Mesendoderm (in vitro differentiated cells): Measurements from ENCODE around the gene SDF4.
A peak's percentile ranks its signal among the peaks of the same experiment; 100 is the strongest.

ENCODE experiments used
- DNase-seq: peaks from one replicate; pipeline ENCODE4 v3.0.0; 2013
- H2AK5ac ChIP-seq: 2 replicates; pipeline ENCODE4 v1.6.1; 2013; ENCODE audit warnings: low read length, inconsistent platforms
- H2BK120ac ChIP-seq: 2 replicates; pipeline ENCODE4 v1.6.1; 2013; ENCODE audit warnings: low read depth, mild to moderate bottlenecking, low read length, moderate library complexity, mixed read lengths
- H2BK15ac ChIP-seq: replicated peaks from 2 replicates; pipeline ENCODE4 v1.6.1; 2013; ENCODE audit warnings: low read depth, mild to moderate bottlenecking, moderate library complexity
- H2BK5ac ChIP-seq: 2 replicates; pipeline ENCODE4 v1.6.1; 2013; ENCODE audit warnings: low read length, inconsistent platforms
- H3K18ac ChIP-seq: 2 replicates; pipeline ENCODE4 v1.6.1; 2013; ENCODE audit warnings: mild to moderate bottlenecking, low read length, mixed read lengths
- H3K23ac ChIP-seq: one replicate; pipeline ENCODE4 v1.6.1; 2013; ENCODE audit warnings: low read length
- H3K27ac ChIP-seq: 2 replicates; pipeline ENCODE4 v1.5.1; 2013; ENCODE audit warnings: low read depth, mild to moderate bottlenecking, inconsistent platforms, low read length, moderate library complexity
- H3K27me3 ChIP-seq: 2 replicates; pipeline ENCODE4 v1.6.1; 2013; ENCODE audit warnings: low read length, control low read depth, mild to moderate bottlenecking, inconsistent platforms; ENCODE audit not compliant: insufficient read depth, poor library complexity
- H3K36me3 ChIP-seq: 2 replicates; pipeline ENCODE4 v1.6.1; 2013; ENCODE audit warnings: low read length, inconsistent platforms; ENCODE audit not compliant: control insufficient read depth, insufficient read depth
- H3K4ac ChIP-seq: one replicate; pipeline ENCODE4 v1.6.1; 2013; ENCODE audit warnings: low read depth, mild to moderate bottlenecking, low read length, moderate library complexity
- H3K4me1 ChIP-seq: 2 replicates; pipeline ENCODE4 v1.6.1; 2013; ENCODE audit warnings: low read depth, low read length, inconsistent platforms; ENCODE audit not compliant: control insufficient read depth
- H3K4me2 ChIP-seq: 2 replicates; pipeline ENCODE4 v1.6.1; 2013; ENCODE audit warnings: low read length
- H3K4me3 ChIP-seq: 2 replicates; pipeline ENCODE4 v1.5.1; 2013; ENCODE audit warnings: mild to moderate bottlenecking, low read length
- H3K56ac ChIP-seq: one replicate; pipeline ENCODE4 v1.6.1; 2013; ENCODE audit warnings: low read length
- H3K79me1 ChIP-seq: 2 replicates; pipeline ENCODE4 v1.6.1; 2013; ENCODE audit warnings: low read length, inconsistent platforms
- H3K79me2 ChIP-seq: 2 replicates; pipeline ENCODE4 v1.6.1; 2013; ENCODE audit warnings: mild to moderate bottlenecking, low read length; ENCODE audit not compliant: control insufficient read depth, insufficient read depth
- H3K9ac ChIP-seq: 2 replicates; pipeline ENCODE4 v1.6.1; 2013; ENCODE audit warnings: low read length, inconsistent platforms
- H4K5ac ChIP-seq: one replicate; pipeline ENCODE4 v1.6.1; 2013; ENCODE audit warnings: low read length
- H4K8ac ChIP-seq: one replicate; pipeline ENCODE4 v1.6.1; 2013; ENCODE audit warnings: low read depth, mild to moderate bottlenecking, control low read depth, low read length, moderate library complexity
- WGBS: extraction: QIAGEN DNeasy Blood & Tissue Kit; methylation state at CpG from one replicate; pipeline ENCODE4 v1.1.7; 2013; ENCODE audit warnings: low lambda C conversion rate, missing lambda C conversion rate; ENCODE audit not compliant: insufficient coverage; ENCODE audit errors: extremely low coverage; 5-methylcytosine and 5-hydroxymethylcytosine counted together

SDF4 gene

GRCh38 chr1:1217621-1218523 is 13.9 kb downstream of the SDF4 start:
- no peak overlapping the region for H2BK120ac ChIP-seq
- H3K4me3 ChIP-seq, result no peak overlapping the region
- no peak overlapping the region for H3K18ac ChIP-seq
- H4K8ac ChIP-seq, result no peak overlapping the region
- no peak overlapping the region for H2BK15ac ChIP-seq
- no peak overlapping the region for H3K4ac ChIP-seq
- H2AK5ac ChIP-seq, result no peak overlapping the region
- H3K27ac ChIP-seq, result no peak overlapping the region
- no peak overlapping the region for H3K4me2 ChIP-seq
- H4K5ac ChIP-seq, result no peak overlapping the region
- H3K4me1 ChIP-seq, result no peaks in the 10 kb centered on the region
- no CpG with 5 or more reads among the region's 52 CpGs for WGBS
- H3K56ac ChIP-seq, result no peak overlapping the region
- H3K36me3 ChIP-seq, result peaks cover 2% of the 10 kb centered on the region
- H3K9ac ChIP-seq, result no peak overlapping the region
- DNase-seq, result peak; percentile 41
- no peak overlapping the region for H2BK5ac ChIP-seq
- no peaks in the 10 kb centered on the region for H3K27me3 ChIP-seq
- no peaks in the 10 kb centered on the region for H3K79me2 ChIP-seq
- no peaks in the 10 kb centered on the region for H3K79me1 ChIP-seq
- no peak overlapping the region for H3K23ac ChIP-seq

GRCh38 chr1:1216770-1217620 is 14.8 kb downstream of the SDF4 start:
- Histone ChIP-seq H3K4me2 (no peak overlapping the region), H4K8ac (no peak overlapping the region), H3K18ac (no peak overlapping the region), H2BK120ac (no peak overlapping the region), H3K4ac (no peak overlapping the region), H2BK15ac (no peak overlapping the region), H3K23ac (no peak overlapping the region), H3K4me3 (no peak overlapping the region), H3K79me2 (no peaks in the 10 kb centered on the region), H3K27me3 (no peaks in the 10 kb centered on the region), H3K4me1 (no peaks in the 10 kb centered on the region), H3K27ac (no peak overlapping the region), H4K5ac (no peak overlapping the region), H3K36me3 (no peaks in the 10 kb centered on the region), H3K9ac (no peak overlapping the region), H2BK5ac (no peak overlapping the region), H2AK5ac (no peak overlapping the region), H3K79me1 (no peaks in the 10 kb centered on the region), H3K56ac (no peak overlapping the region)
- DNase-seq, result no peak
- WGBS, result no CpG with 5 or more reads among the region's 74 CpGs

GRCh38 chr1:1215881-1216605 is 15.8 kb downstream of the SDF4 start:
- Histone ChIP-seq H2AK5ac (no peak overlapping the region), H2BK15ac (no peak overlapping the region), H3K4me3 (no peak overlapping the region), H3K27ac (no peak overlapping the region), H3K4me1 (no peaks in the 10 kb centered on the region), H3K23ac (no peak overlapping the region), H3K56ac (no peak overlapping the region), H3K18ac (no peak overlapping the region), H3K27me3 (no peaks in the 10 kb centered on the region), H3K36me3 (no peaks in the 10 kb centered on the region), H4K8ac (no peak overlapping the region), H3K4me2 (no peak overlapping the region), H3K4ac (no peak overlapping the region), H3K79me2 (no peaks in the 10 kb centered on the region), H4K5ac (no peak overlapping the region), H3K79me1 (no peaks in the 10 kb centered on the region), H2BK5ac (no peak overlapping the region), H2BK120ac (no peak overlapping the region), H3K9ac (no peak overlapping the region)
- no CpG with 5 or more reads among the region's 21 CpGs for WGBS
- no peak for DNase-seq

- H2AK5ac ChIP-seq, result no peak overlapping the region
- no peak overlapping the region for H3K56ac ChIP-seq
- no peak overlapping the region for H2BK15ac ChIP-seq
- no peak overlapping the region for H3K4me2 ChIP-seq
- no peak overlapping the region for H3K27ac ChIP-seq
- no peaks in the 10 kb centered on the region for H3K27me3 ChIP-seq
- H3K79me2 ChIP-seq, result no peaks in the 10 kb centered on the region
- H2BK5ac ChIP-seq, result no peak overlapping the region
- no peak overlapping the region for H3K9ac ChIP-seq
- H3K4me3 ChIP-seq, result no peak overlapping the region
- H4K5ac ChIP-seq, result no peak overlapping the region
- H3K18ac ChIP-seq, result no peak overlapping the region
- H2BK120ac ChIP-seq, result no peak overlapping the region
- H3K36me3 ChIP-seq, result no peaks in the 10 kb centered on the region
- no peak overlapping the region for H4K8ac ChIP-seq
- no peak overlapping the region for H3K23ac ChIP-seq
- no peaks in the 10 kb centered on the region for H3K79me1 ChIP-seq
- no peak overlapping the region for H3K4ac ChIP-seq
- no peaks in the 10 kb centered on the region for H3K4me1 ChIP-seq
- DNase-seq, result no peak
- WGBS, result no CpG with 5 or more reads among the region's 11 CpGs
Measured at GRCh38 chr1:1215080-1215676, 16.6 kb downstream of the SDF4 start.

GRCh38 chr1:1213345-1214265 is 18.2 kb downstream of the SDF4 start, which contains the start of gene TNFRSF4:
Gene TNFRSF4, minus strand, starts transcription at chr1:1214153. Its CDS starts 26 bp downstream, at chr1:1214127.
- H3K9ac ChIP-seq, result no peak within 1 kb of the TSS
- no peaks in the 10 kb centered on the region for H3K79me1 ChIP-seq
- no peaks in the 10 kb centered on the region for H3K27me3 ChIP-seq
- no peak within 1 kb of the TSS for H4K8ac ChIP-seq
- no CpG with 5 or more reads among the region's 56 CpGs for WGBS
- H2BK5ac ChIP-seq, result no peak within 1 kb of the TSS
- H3K4me3 ChIP-seq, result no peak within 1 kb of the TSS
- H2AK5ac ChIP-seq, result no peak within 1 kb of the TSS
- H3K56ac ChIP-seq, result no peak within 1 kb of the TSS
- H2BK120ac ChIP-seq, result no peak within 1 kb of the TSS
- DNase-seq, result no peak
- no peak within 1 kb of the TSS for H3K27ac ChIP-seq
- no peak within 1 kb of the TSS for H3K4ac ChIP-seq
- H3K36me3 ChIP-seq, result no peaks in the 10 kb centered on the region
- H2BK15ac ChIP-seq, result no peak within 1 kb of the TSS
- H3K4me2 ChIP-seq, result no peak within 1 kb of the TSS
- no peak within 1 kb of the TSS for H3K23ac ChIP-seq
- no peak within 1 kb of the TSS for H4K5ac ChIP-seq
- no peak within 1 kb of the TSS for H3K18ac ChIP-seq
- H3K79me2 ChIP-seq, result no peaks in the 10 kb centered on the region
- H3K4me1 ChIP-seq, result no peaks in the 10 kb centered on the region
